Medulla oblongata (tissue), 1 donor: ENCODE results near the gene ARHGEF38.

ENCODE experiments used
- DNase-seq: peaks from one replicate; pipeline ENCODE4 v3.0.0-alpha.2; 2015; ENCODE audit errors: extremely low spot score

Gene ARHGEF38

DNA sequence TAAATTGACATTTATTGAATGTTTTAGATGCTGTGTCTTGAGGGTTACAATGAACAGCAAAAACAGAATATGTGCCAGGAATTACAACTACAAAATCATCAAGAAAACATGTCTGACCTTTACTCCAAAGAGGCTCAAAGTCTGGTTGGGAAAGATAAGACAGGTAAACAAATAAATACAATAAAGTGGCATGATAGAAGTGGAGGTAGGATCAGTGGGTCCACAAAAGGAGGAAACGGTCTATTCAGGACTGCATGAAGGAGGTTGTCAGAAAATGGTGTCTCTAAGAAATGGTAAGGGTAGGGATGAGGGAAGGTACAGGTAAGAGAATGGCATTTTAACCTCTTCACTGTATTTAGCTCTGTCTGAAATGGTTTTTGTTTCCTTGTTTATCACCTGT is 3.8 kb downstream of the ARHGEF38 start:
- no peak for DNase-seq

DNA sequence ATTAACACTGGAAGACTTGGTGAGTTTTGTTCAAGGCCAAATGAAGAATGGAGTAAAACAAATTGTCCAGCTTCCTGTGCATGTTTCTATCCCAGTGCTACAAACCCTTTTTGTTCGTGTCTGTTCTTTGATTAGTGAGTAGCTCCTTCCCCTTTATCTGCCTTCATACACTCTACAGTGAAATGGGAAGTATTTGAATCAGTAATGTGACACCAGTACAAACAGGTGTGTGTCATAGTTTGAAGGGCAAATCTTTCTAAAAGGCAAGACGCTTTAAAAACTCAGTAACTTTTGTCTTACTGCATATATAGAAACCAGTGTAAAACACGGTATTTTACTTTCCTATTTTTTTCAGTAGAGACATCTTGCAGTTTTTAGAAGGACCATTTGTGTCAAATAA is 5.9 kb downstream of the ARHGEF38 start:
- no peak for DNase-seq

DNA sequence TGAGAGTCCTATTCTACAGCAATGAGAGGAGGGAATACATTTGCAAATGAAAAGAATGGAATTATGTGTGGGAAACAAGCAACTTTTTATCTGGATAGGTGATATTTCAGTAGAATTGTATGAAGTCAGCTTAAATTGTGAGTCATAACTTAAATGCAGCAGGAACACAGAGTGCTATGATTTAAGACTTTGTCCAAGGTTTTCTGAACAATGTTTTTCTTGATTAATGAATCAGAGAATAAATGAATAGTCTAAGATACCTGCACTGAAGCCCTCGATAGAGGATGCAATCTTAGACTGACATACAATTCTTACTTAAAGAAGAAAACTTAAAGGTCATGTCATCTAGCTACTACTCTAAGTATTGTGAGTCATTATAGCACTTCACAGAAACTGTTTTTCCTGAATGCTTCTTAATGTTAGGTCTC is 8.0 kb downstream of the ARHGEF38 start:
- no peak for DNase-seq

DNA sequence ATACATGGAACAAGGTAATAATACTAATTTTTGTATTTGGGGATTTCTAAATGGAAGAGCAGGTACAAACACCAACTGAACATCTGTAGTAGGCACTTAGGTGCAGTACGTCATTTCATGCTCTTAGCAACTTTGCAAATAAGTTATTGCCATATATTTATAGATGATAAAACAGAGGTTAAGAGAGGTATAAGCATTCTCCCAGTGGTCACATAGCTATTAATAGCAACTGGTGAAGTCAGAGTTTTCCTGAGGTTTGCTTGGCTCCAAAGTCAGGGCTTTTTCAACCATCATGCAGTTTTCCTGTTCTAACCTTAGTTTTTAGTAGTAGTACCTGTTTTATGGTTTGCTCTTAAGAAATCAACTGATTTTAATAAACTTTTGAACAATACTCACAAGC is 10.9 kb downstream of the ARHGEF38 start:
- DNase-seq = no peak

DNA sequence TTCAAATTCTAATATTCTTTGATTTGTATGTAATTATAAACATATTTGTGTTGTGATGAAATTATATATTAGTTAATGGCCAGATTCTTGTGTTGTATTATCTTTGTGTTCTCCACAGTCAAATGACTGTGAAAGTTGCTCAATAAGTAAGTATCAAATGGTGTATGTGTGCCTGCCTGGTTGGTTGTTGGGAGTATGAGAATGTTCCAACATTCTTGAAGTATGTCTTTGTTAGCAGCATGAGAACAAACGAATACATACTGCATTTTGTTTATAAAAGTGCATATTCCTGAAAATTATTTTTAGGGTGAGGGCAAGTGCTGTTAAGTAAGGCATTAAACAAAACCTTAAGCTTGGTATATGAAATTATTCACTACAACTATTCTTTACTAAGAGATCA is 16.2 kb downstream of the ARHGEF38 start:
- DNase-seq = no peak

DNA sequence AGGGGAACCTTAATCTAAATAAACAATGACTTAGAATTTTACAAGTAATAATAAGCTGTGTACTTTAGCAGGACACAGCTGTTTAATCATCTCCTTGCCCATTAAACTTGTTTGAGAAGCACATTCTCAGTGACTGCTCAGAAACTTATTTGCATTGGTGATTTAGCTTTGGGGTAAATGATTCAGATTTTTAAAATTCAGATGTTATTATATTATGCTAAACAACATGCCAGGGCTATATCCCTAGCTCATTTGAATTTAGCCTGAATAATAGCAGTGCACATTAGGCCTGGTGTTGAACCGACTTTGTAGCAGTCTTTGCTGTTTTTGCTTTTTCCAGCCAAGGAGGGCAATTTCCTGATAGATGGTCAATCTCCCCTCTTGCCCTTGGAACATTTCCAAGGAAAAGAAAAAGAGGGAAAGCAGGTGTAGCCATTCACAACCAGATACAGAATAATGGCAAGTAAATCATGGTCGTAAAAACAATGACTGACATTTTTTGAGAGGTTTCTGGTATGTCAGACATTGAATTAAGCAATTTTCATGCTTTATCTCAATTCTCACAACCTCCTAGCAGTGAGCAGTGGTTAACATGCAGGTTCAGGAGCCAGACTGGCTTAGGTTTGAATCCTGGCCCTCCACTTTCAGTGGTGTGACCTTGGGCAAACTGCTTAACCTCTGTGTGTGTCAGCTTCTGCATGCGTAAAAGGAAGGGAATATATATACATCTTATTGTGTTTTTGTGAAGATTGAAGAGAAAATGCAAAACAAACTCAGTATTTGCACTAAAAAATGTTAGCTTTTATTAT is 16.8 kb downstream of the ARHGEF38 start:
- no peak for DNase-seq

DNA sequence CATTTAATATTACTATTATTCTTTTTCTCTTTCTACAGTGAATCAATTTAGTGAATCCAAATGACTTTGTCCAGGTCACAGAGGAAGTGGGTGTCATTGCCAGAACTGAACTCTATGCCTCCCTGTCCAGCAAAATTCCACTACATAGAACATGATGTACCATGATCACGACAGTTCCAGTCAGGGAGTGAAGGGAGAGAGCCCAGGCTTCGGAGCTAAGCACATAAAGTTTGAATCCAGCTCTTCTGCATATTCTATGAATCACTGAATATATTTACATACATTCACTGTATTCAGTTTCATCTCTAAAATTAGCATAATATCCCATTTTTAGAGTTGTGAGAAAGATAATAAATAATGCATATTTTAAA is 17.4 kb downstream of the ARHGEF38 start:
- DNase-seq = no peak

DNA sequence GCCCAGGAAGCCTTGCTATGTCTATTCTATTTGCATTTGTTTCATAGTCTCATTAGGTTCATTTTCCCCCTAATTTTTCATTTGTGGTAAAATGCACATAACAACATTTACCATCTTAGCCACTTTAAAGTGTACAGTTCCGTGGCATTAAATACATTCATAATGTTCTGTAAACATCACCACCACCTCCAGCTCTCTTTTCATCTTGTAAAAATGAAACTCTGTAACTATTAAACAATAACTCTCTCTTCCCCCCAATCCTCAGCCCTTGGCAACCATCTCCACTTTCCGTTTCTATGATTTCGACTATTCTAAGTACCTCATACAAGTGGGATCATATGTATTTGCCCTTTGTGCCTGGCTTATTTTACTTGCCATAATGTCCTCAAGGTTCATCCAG is 19.9 kb downstream of the ARHGEF38 start:
- no peak for DNase-seq

DNA sequence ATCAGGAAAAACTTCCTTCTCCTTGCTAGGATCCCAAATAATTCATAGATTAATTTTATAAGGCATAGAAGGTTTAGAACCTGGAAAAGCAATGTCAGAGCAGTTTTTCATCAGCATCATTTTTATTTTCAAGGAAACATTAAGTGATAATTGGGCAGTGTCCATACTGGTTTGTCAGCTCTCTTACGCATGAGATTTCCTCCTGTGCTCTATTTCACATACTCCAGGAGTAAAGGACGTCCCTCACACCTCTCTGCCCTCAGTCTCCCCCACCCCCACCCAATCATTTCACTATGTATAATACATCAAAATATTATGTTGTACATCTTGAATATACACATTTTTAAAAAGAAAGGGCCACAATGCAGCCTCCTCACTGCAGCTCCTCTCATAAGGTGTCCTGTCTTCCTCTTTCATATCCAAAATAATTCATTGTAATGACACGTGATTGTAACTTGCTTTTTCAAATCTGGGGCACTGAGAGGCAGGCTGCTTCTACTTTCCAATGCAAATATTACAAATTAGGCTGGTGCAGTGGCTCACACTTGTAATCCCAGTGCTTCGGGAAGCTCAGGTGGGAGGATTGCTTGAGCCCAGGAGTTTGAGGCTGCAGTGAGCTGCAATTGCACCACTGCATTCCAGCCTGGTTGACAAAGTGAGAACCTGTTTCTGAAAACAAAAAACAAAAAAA is 34.4 kb downstream of the ARHGEF38 start:
- DNase-seq = no peak

- DNase-seq = no peak
These were observed 35.4 kb downstream of the ARHGEF38 start for GRCh38 chr4:105587841-105588240.

- DNase-seq = no peak
These were observed 35.8 kb downstream of the ARHGEF38 start for GRCh38 chr4:105588252-105588651.

DNA sequence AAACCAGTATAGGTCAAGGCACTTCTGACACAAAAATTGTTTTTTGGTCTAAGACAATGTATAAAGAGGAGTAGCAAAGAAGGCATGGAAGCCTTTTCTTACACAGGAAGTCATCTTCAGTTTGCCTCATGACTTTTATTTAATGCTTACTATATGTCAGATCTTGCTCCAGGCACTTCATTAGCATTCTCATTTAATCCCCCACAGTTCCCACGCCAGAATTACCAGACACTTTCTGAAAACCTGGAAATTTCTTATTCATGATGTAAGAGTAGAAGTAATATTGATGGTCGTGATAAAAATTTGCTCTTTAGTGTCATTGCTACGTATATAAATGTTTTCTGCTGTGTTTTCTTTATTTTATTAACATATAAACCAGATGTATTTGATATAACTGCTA is 39.2 kb downstream of the ARHGEF38 start:
- no peak for DNase-seq

DNA sequence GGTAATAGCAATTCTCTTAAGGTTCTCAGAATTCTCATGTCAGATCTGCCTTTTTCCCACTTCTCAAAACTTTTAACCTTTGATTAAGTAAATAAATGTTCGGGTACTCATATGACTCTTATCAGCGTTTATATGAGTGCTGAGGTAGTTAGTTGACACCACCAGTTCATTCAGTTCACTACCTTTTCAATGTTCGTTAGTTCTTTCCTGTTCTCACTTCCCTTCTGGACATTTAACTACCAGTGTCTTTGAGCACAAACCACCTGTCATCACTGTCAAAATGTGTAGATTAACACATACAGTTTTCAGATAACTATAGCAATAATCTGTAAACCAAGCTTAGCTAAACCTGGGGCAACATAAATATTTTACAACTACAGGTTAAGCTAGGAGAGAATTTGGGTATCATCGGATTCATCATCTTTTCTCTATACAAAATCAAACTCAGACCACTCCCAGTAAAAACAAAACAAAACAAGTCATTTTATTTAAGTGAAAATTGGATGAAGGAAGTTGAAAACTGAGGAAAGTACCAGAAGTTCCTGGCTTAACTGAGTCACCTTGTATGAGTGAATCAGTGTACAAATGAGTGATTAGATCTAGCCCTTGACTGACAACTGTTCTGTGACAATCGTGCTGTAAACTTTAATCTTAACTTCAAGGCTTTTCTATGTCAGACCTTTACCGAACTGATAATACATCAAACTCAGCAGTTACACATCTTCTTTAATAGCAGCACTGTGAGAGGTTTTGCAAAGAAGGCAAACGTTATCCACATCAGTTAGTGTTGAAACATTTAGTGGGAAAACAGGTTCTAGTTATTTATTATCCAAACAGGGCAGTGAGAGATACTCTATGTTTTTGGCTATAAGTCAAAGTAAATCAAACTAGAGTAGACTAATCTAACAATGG is 41.9 kb downstream of the ARHGEF38 start:
- DNase-seq = no peak

- DNase-seq = no peak
These were observed 44.3 kb downstream of the ARHGEF38 start for GRCh38 chr4:105596684-105597083.

DNA sequence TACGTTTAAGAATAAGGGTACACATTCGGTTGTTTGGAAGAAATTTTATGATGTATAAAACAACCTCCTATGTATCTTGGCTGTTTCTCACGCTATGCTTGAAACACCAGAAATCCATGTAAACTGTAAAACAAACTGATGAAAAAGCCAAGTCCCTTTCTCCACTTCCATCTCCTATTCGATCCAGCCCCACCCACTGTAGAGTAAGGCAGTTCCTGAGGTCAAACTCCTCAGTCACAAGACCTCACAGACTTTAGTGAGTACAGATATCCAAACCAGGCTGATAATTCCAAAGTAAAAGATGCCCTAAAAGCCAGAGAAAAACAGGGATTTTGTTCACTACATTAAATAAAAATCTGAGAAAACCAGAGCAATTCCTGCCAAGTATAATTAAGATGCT is 45.6 kb downstream of the ARHGEF38 start:
- no peak for DNase-seq

- DNase-seq = no peak
These were observed 46.4 kb downstream of the ARHGEF38 start for GRCh38 chr4:105598787-105599186.

- no peak for DNase-seq
These were observed 47.1 kb downstream of the ARHGEF38 start for GRCh38 chr4:105599482-105599881.

GRCh38 chr4:105599932-105600655 is 47.7 kb downstream of the ARHGEF38 start:
- no peak for DNase-seq

GRCh38 chr4:105600951-105601350 is 48.5 kb downstream of the ARHGEF38 start:
- DNase-seq = no peak

GRCh38 chr4:105601406-105601805 is 49.0 kb downstream of the ARHGEF38 start:
- no peak for DNase-seq

DNA sequence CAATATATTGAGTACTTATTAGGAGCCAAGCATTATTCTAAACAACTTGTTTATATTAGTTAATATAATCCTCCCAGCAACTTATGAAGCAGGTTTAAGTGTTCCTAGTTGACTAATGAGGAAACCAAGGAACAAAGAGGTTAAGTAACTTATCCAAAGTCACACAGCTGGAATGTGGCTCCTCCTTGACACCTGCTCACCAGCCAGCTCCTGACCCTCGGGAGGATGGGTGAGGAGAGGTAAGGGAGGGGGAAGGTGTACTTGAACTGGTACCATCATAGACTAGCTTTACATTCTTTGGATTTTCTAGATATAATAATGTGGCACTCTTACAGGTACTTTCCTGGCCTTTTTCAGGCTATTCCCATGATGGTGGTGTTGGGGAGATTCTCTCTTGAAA is 50.7 kb downstream of the ARHGEF38 start:
- DNase-seq = no peak

DNA sequence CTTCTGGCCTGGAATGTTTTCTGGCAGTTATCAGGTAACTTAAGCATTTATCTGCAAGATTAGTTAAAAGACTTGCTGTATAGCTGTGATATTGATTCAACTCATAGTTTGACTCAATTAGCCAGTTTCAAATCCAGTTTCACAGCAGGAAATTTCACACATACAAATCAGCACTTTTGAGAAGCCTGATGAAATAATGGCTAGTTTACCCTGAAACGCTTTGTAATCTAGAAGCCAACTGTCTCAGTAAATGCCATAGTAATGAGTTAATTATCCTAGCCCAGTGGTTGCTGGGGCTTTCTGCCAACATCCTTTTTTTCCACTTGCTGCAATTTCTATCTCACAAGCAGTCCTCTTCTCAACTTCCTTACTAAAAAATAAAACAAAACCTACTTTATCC is 53.1 kb downstream of the ARHGEF38 start:
- no peak for DNase-seq
